HepG2 (cell line): ENCODE measurements around the gene CDK11B. TPM values are rescaled to one million over a fixed set of nuclear protein-coding genes. Genes with fewer than 3 reads are reported as not detected.
A peak's percentile ranks its signal among the peaks of the same experiment; 100 is the strongest.

Experiments used
- ADNP ChIP-seq: sonication (generic); formaldehyde crosslinking; IDR thresholded peaks from 2 replicates; pipeline ENCODE4 v1.4.0; 2020; ENCODE audit warnings: missing genetic modification reagents
- EED ChIP-seq: sonication (generic); formaldehyde crosslinking; IDR thresholded peaks from 2 replicates; pipeline ENCODE4 v1.5.0; 2020; ENCODE audit warnings: mild to moderate bottlenecking, missing genetic modification reagents
- FOXA1 ChIP-seq, 2 experiments: fragments of 450-650 bp in 1 of 2; sonication (generic) in 1 of 2; formaldehyde crosslinking in 1 of 2; IDR thresholded peaks; 2 replicates each; pipeline versions ENCODE4 v1.4.0 to v1.6.1; 2016 to 2020; ENCODE audit warnings: missing genetic modification reagents in 1 of 2
- HCFC1 ChIP-seq: fragments of 150-350 bp; IDR thresholded peaks from 2 replicates; pipeline ENCODE4 v1.6.1; 2014; ENCODE audit warnings: low read depth, low read length
- HNF4A ChIP-seq: sonication (generic); formaldehyde crosslinking; IDR thresholded peaks from 2 replicates; pipeline ENCODE4 v1.4.0; 2020; ENCODE audit warnings: missing genetic modification reagents
- JARID2 ChIP-seq: sonication (generic); formaldehyde crosslinking; IDR thresholded peaks from 2 replicates; pipeline ENCODE4 v1.8.1; 2023; ENCODE audit warnings: missing genetic modification reagents, inconsistent platforms; ENCODE audit not compliant: insufficient replicate concordance
- KLF6 ChIP-seq: IDR thresholded peaks from 2 replicates; pipeline ENCODE4 v1.8.0; 2016; ENCODE audit warnings: missing biosample characterization, missing genetic modification reagents
- MED8 ChIP-seq: sonication (generic); formaldehyde crosslinking; IDR thresholded peaks from 2 replicates; pipeline ENCODE4 v1.8.1; 2023; ENCODE audit warnings: mild to moderate bottlenecking, missing genetic modification reagents; ENCODE audit not compliant: insufficient replicate concordance
- NR2F2 ChIP-seq: IDR thresholded peaks from 2 replicates; pipeline ENCODE4 v1.6.1; 2012; ENCODE audit warnings: low read depth, inconsistent platforms, borderline replicate concordance
- NRL ChIP-seq: sonication (generic); formaldehyde crosslinking; IDR thresholded peaks from 2 replicates; pipeline ENCODE4 v1.5.0; 2020; ENCODE audit warnings: missing genetic modification reagents, mild to moderate bottlenecking, moderate library complexity, borderline replicate concordance
- ONECUT2 ChIP-seq: sonication (generic); formaldehyde crosslinking; IDR thresholded peaks from 2 replicates; pipeline ENCODE4 v1.4.0; 2020; ENCODE audit warnings: missing genetic modification reagents
- PAX8 ChIP-seq: sonication (generic); formaldehyde crosslinking; IDR thresholded peaks from 2 replicates; pipeline ENCODE4 v1.8.0; 2022; ENCODE audit warnings: mild to moderate bottlenecking, missing genetic modification reagents, borderline replicate concordance
- PHB2 ChIP-seq: fragments of 450-650 bp; IDR thresholded peaks from 2 replicates; pipeline ENCODE4 v1.6.1; 2018; ENCODE audit not compliant: partially characterized antibody
- POLR2A ChIP-seq, 2 experiments: IDR thresholded peaks; 2 replicates each; pipeline ENCODE4 v1.6.1; 2011; ENCODE audit warnings: low read depth in 2 of 2, low read length in 2 of 2, mild to moderate bottlenecking in 1 of 2, moderate library complexity in 1 of 2; ENCODE audit not compliant: insufficient read depth in 1 of 2
- SALL1 ChIP-seq: sonication (generic); formaldehyde crosslinking; IDR thresholded peaks from 2 replicates; pipeline ENCODE4 v1.8.0; 2022; ENCODE audit warnings: mild to moderate bottlenecking, missing genetic modification reagents
- SMAD9 ChIP-seq: sonication (generic); formaldehyde crosslinking; IDR thresholded peaks from 2 replicates; pipeline ENCODE4 v1.5.1; 2020; ENCODE audit warnings: mild to moderate bottlenecking, missing genetic modification reagents
- SYNCRIP ChIP-seq: fragments of 200-400 bp; formaldehyde crosslinking; IDR thresholded peaks from 2 replicates; pipeline ENCODE4 v1.6.1; 2018; ENCODE audit warnings: mild to moderate bottlenecking, low read depth, low read length; ENCODE audit not compliant: insufficient read depth
- TAF1 ChIP-seq: sonication (generic); formaldehyde crosslinking; IDR thresholded peaks from 2 replicates; pipeline ENCODE4 v1.4.0; 2020; ENCODE audit warnings: missing genetic modification reagents
- TCF7L2 ChIP-seq: IDR thresholded peaks from 2 replicates; pipeline ENCODE4 v1.6.1; 2011; ENCODE audit warnings: mild to moderate bottlenecking, low read depth, low read length, moderate library complexity
- TSC22D2 ChIP-seq: sonication (generic); formaldehyde crosslinking; IDR thresholded peaks from 2 replicates; pipeline ENCODE4 v1.5.1; 2020; ENCODE audit warnings: missing genetic modification reagents, mild to moderate bottlenecking, borderline replicate concordance
- ZEB1 ChIP-seq: IDR thresholded peaks from 2 replicates; pipeline ENCODE4 v1.6.1; 2012; ENCODE audit warnings: mild to moderate bottlenecking, low read depth, inconsistent platforms; ENCODE audit not compliant: insufficient replicate concordance
- ZNF124 ChIP-seq: sonication (generic); formaldehyde crosslinking; IDR thresholded peaks from 2 replicates; pipeline ENCODE4 v1.4.0; 2020; ENCODE audit warnings: missing genetic modification reagents
- ZNF138 ChIP-seq: sonication (generic); formaldehyde crosslinking; IDR thresholded peaks from 2 replicates; pipeline ENCODE4 v1.5.0; 2020; ENCODE audit warnings: mild to moderate bottlenecking, low read depth, missing genetic modification reagents
- ZNF24 ChIP-seq: fragments of 450-650 bp; IDR thresholded peaks from 2 replicates; pipeline ENCODE4 v1.6.1; 2017; ENCODE audit warnings: antibody characterized with exemption, mild to moderate bottlenecking
- ZNF496 ChIP-seq: sonication (generic); formaldehyde crosslinking; IDR thresholded peaks from 2 replicates; pipeline ENCODE4 v1.8.1; 2023; ENCODE audit warnings: mild to moderate bottlenecking, moderate library complexity, missing genetic modification reagents; ENCODE audit not compliant: insufficient replicate concordance
- ZNF772 ChIP-seq: sonication (generic); formaldehyde crosslinking; IDR thresholded peaks from 2 replicates; pipeline ENCODE4 v1.5.0; 2020; ENCODE audit warnings: mild to moderate bottlenecking, missing genetic modification reagents
- ZNF776 ChIP-seq: sonication (generic); formaldehyde crosslinking; IDR thresholded peaks from 2 replicates; pipeline ENCODE4 v1.4.0; 2020; ENCODE audit warnings: mild to moderate bottlenecking, missing genetic modification reagents
- ZSCAN12 ChIP-seq: sonication (generic); formaldehyde crosslinking; IDR thresholded peaks from 2 replicates; pipeline ENCODE4 v1.9.0; 2021; ENCODE audit warnings: mild to moderate bottlenecking, missing genetic modification reagents
- ZSCAN21 ChIP-seq: sonication (generic); formaldehyde crosslinking; IDR thresholded peaks from 2 replicates; pipeline ENCODE4 v1.8.0; 2022; ENCODE audit warnings: mild to moderate bottlenecking, missing genetic modification reagents, moderate library complexity, borderline replicate concordance
- polyA plus RNA-seq, 8 experiments: library from polyadenylated mRNA; depleted of rRNA in 3 of 8; stranded (reverse) in 7 of 8; unstranded in 1 of 8; fragments of >200 nt; fragmentation: Illumina TruSeq in 4 of 8; extraction: Trizol in 4 of 8; gene quantifications; 2 replicates each; pipeline versions ENCODE4 v1.2.1 to v1.2.3, GENCODE V29; 2011 to 2016; ENCODE audit warnings: low read depth in 4 of 8, missing spikeins in 1 of 8, mixed read lengths in 1 of 8; ENCODE audit not compliant: insufficient read depth in 1 of 8
- total RNA-seq, 5 experiments: library from RNA; depleted of rRNA; stranded (reverse); fragments of >200 nt; fragmentation: Illumina TruSeq; extraction: Trizol; gene quantifications; 2 replicates each; pipeline ENCODE4 v1.2.3, GENCODE V29; 2016; ENCODE audit warnings: low read depth in 1 of 5
- TF ChIP-seq, protein P1 (sequence below): sonication (generic); formaldehyde crosslinking; IDR thresholded peaks from 2 replicates; pipeline ENCODE4 v1.8.1; 2022; ENCODE audit warnings: mild to moderate bottlenecking, missing genetic modification reagents
- TF ChIP-seq, protein P2 (sequence below): sonication (generic); formaldehyde crosslinking; IDR thresholded peaks from 2 replicates; pipeline ENCODE4 v1.5.1; 2020; ENCODE audit warnings: mild to moderate bottlenecking, missing genetic modification reagents, moderate library complexity

Gene CDK11B
- total and polyA plus RNA-seq, 2 of the 13 experiments (the other 11 are each of a cell fraction or from before 2014, with no cell fraction given) = 3.6 to 15.1 TPM

DNA sequence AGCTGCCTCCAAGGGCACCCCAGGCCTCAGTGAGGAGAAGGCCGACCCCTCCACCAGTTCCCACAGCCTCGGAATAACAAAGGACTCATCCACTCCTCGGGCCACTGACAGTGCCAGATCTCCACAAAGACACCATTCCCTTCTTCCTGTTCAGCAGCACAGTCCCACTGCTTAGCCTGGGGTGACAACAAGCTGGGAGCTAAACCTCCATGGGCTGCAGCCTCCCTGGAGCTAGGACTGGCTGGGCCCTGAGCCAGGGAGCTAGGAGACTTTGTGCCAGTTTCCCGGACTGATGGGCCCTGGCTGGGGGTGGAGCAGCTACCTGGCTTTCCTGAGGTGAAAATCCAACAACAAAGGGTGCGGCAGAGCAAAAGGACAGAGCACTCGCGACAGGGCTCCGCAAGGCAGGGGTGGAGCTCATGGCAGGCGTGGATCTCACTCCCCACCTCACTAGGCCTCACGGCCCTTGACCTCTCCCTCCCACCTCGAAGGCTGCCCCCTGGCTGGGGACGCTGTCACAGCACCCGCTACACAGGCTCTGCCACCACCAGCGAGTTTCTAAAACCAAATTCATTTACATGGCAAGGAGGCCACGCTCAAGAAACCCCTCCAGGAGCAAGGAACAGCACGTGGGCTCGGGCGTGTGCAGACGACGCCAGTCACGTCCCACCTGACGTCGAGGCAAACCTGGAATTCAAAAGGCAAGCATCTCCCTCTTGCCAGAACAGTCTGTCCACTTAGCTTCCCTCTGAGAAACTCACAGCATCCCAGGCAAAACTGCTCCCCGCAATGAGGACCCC is 20.0 kb upstream of the CDK11B start (continued):
- TF ChIP-seq TSC22D2 (no peak; the same call in 1 of the 2 replicates), SMAD9 (CRISPR knock-in tag) (no peak), ZNF772 (peak; percentile 80; the same call in 1 of the 2 replicates), KLF6 (CRISPR knock-in tag) (peak; percentile 51), MED8 (CRISPR knock-in tag) (peak; percentile 29), SALL1 (peak; percentile 87), ONECUT2 (CRISPR knock-in tag) (no peak), ZNF24 (no peak), NR2F2 (peak; percentile 80), ZEB1 (peak; percentile 86), FOXA1 (IDR thresholded peaks at IDR 0.05) (no peak), FOXA1 (CRISPR knock-in tag; IDR thresholded peaks at IDR 0.05) (no peak), ZSCAN12 (CRISPR knock-in tag) (no peak), HCFC1 (no peak), ZNF776 (CRISPR knock-in tag) (0 out of 2 replicates have a peak, but pooled peaks have one; percentile 67), POLR2A (IDR thresholded peaks at IDR 0.05; ENCODE audit: insufficient read depth in 1 of 2, low read depth in 2 of 2, low read length in 2 of 2) (peak; percentile 51 to 73; a peak in 2 of 4 replicates), TAF1 (CRISPR knock-in tag) (peak; percentile 29; the same call in 1 of the 2 replicates), PAX8 (CRISPR knock-in tag) (no peak), ADNP (CRISPR knock-in tag) (no peak), PHB2 (no peak), ZNF124 (CRISPR knock-in tag) (0 out of 2 replicates have a peak, but pooled peaks have one; percentile 24), HNF4A (CRISPR knock-in tag) (peak; percentile 78), EED (CRISPR knock-in tag) (no peak), ZNF496 (CRISPR knock-in tag) (no peak), JARID2 (CRISPR knock-in tag) (peak; percentile 89), SYNCRIP (no peak), ZSCAN21 (peak; percentile 93), ZNF138 (CRISPR knock-in tag) (no peak), TCF7L2 (no peak), NRL (peak; percentile 93)
- TF ChIP-seq, protein P1, sequence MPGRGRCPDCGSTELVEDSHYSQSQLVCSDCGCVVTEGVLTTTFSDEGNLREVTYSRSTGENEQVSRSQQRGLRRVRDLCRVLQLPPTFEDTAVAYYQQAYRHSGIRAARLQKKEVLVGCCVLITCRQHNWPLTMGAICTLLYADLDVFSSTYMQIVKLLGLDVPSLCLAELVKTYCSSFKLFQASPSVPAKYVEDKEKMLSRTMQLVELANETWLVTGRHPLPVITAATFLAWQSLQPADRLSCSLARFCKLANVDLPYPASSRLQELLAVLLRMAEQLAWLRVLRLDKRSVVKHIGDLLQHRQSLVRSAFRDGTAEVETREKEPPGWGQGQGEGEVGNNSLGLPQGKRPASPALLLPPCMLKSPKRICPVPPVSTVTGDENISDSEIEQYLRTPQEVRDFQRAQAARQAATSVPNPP (CRISPR knock-in tag) = 0 out of 2 replicates have a peak, but pooled peaks have one; percentile 20
- TF ChIP-seq, protein P2, sequence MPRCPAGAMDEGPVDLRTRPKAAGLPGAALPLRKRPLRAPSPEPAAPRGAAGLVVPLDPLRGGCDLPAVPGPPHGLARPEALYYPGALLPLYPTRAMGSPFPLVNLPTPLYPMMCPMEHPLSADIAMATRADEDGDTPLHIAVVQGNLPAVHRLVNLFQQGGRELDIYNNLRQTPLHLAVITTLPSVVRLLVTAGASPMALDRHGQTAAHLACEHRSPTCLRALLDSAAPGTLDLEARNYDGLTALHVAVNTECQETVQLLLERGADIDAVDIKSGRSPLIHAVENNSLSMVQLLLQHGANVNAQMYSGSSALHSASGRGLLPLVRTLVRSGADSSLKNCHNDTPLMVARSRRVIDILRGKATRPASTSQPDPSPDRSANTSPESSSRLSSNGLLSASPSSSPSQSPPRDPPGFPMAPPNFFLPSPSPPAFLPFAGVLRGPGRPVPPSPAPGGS (CRISPR knock-in tag) = peak; percentile 51; the same call in 1 of the 2 replicates
